DND-41 (cell line): ENCODE measurements around the gene MECP2.
A peak's percentile ranks its signal among the peaks of the same experiment; 100 is the strongest.

Source experiments
- ATAC-seq: fragments of 200-7000 bp; cut with Tn5 transposase; 3 replicates; pipeline ENCODE4 v1.9.1; 2021; ENCODE audit warnings: low read depth; ENCODE audit not compliant: insufficient read depth
- DNase-seq: peaks from one replicate; pipeline ENCODE4 v3.0.0-alpha.2; 2020
- H2AFZ ChIP-seq: 2 replicates; pipeline ENCODE4 v1.6.0; 2012; ENCODE audit warnings: low read depth, low read length
- H3K27ac ChIP-seq: 2 replicates; pipeline ENCODE4 v1.5.1; 2012; ENCODE audit warnings: low read length, inconsistent platforms
- H3K27me3 ChIP-seq: fragments of 200-600 bp; sonication (generic); 2 replicates; pipeline ENCODE4 v1.6.0; 2012; ENCODE audit warnings: low read length, mild to moderate bottlenecking, inconsistent platforms; ENCODE audit not compliant: insufficient read depth, poor library complexity
- H3K36me3 ChIP-seq: 2 replicates; pipeline ENCODE4 v1.5.1; 2012; ENCODE audit warnings: low read length, inconsistent platforms; ENCODE audit not compliant: insufficient read depth
- H3K4me1 ChIP-seq: 2 replicates; pipeline ENCODE4 v1.5.1; 2012; ENCODE audit warnings: mild to moderate bottlenecking, low read length; ENCODE audit not compliant: insufficient read depth
- H3K4me2 ChIP-seq: 2 replicates; pipeline ENCODE4 v1.6.0; 2012; ENCODE audit warnings: mild to moderate bottlenecking, moderate library complexity, low read length, inconsistent platforms; ENCODE audit not compliant: insufficient read depth
- H3K4me3 ChIP-seq, 2 experiments: fragments of 200-600 bp in 1 of 2; shearing (Covaris generic) in 1 of 2; 2 replicates each; pipeline ENCODE4 v1.5.1; 2012 to 2016; ENCODE audit warnings: inconsistent platforms in 2 of 2, low read length in 2 of 2, mild to moderate bottlenecking in 2 of 2, low read depth in 1 of 2, moderate library complexity in 1 of 2
- H3K79me2 ChIP-seq: 2 replicates; pipeline ENCODE4 v1.6.0; 2012; ENCODE audit warnings: low read length, inconsistent platforms; ENCODE audit not compliant: insufficient read depth
- H3K9ac ChIP-seq: 2 replicates; pipeline ENCODE4 v1.6.0; 2012; ENCODE audit warnings: low read depth, mild to moderate bottlenecking, inconsistent platforms, low read length, moderate library complexity
- H3K9me3 ChIP-seq: 2 replicates; pipeline ENCODE4 v1.5.1; 2012; ENCODE audit warnings: low read length, moderate library complexity, mild to moderate bottlenecking, inconsistent platforms; ENCODE audit not compliant: insufficient read depth, severe bottlenecking
- H4K20me1 ChIP-seq: 2 replicates; pipeline ENCODE4 v1.6.0; 2012; ENCODE audit warnings: low read length; ENCODE audit not compliant: insufficient read depth
- EZH2 ChIP-seq: IDR thresholded peaks from 3 replicates; pipeline ENCODE4 v1.6.1; 2012; ENCODE audit warnings: borderline replicate concordance, low read depth, mild to moderate bottlenecking, moderate library complexity, low read length, inconsistent platforms; ENCODE audit not compliant: severe bottlenecking
- TF ChIP-seq, protein P1 (sequence below): IDR thresholded peaks from 2 replicates; pipeline ENCODE4 v1.5.1; 2012; ENCODE audit warnings: borderline replicate concordance, low read length, moderate library complexity, mild to moderate bottlenecking; ENCODE audit not compliant: poor library complexity, severe bottlenecking; ENCODE audit errors: extremely low read depth

MECP2 gene

DNA sequence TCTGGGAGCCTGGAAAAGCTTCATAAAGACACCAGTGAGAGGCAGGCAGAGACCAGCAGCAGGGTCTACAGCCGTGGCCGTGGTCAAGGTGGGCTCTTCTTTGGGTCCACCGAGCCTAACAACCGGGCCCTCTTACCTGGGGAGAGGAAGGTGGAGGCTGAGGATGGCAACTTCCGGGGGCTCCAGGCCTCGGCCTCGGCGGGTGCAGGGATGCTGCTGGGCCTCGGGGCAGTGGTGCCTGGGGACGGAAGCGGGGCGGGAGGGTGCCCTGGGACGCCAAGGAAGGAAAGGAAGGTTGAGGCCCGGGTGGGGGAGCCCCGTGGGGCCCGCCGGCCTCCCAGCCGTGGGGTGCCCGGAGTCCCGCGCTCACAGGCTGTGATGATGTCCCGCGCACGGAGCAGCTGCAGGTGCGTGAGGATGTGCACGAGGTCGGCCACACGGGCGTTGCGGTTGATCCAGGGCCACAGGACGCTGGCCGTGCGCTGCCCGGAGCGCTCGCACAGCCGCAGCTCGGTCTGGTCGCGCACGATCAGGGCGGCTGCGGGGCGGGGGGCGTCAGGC lies 78.4 kb downstream of the MECP2 start:
- Histone ChIP-seq H3K4me2 (peak overlapping the region; percentile 92), H3K27me3 (no peaks in the 10 kb centered on the region), H3K79me2 (peaks cover 47% of the 10 kb centered on the region), H3K36me3 (peaks cover 39% of the 10 kb centered on the region), H4K20me1 (no peaks in the 10 kb centered on the region), H3K27ac (peak overlapping the region; percentile 90), H3K9me3 (no peaks in the 10 kb centered on the region), H2AFZ (peak overlapping the region; percentile 81), H3K4me1 (peaks cover 31% of the 10 kb centered on the region), H3K4me3 (peak overlapping the region; percentile 71 to 86), H3K9ac (peak overlapping the region; percentile 94)
- peak; percentile 37 for DNase-seq
- ATAC-seq = peak; percentile 50
- TF ChIP-seq, protein P1, sequence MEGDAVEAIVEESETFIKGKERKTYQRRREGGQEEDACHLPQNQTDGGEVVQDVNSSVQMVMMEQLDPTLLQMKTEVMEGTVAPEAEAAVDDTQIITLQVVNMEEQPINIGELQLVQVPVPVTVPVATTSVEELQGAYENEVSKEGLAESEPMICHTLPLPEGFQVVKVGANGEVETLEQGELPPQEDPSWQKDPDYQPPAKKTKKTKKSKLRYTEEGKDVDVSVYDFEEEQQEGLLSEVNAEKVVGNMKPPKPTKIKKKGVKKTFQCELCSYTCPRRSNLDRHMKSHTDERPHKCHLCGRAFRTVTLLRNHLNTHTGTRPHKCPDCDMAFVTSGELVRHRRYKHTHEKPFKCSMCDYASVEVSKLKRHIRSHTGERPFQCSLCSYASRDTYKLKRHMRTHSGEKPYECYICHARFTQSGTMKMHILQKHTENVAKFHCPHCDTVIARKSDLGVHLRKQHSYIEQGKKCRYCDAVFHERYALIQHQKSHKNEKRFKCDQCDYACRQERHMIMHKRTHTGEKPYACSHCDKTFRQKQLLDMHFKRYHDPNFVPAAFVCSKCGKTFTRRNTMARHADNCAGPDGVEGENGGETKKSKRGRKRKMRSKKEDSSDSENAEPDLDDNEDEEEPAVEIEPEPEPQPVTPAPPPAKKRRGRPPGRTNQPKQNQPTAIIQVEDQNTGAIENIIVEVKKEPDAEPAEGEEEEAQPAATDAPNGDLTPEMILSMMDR = no peak
- no peak for TF ChIP-seq EZH2

DNA sequence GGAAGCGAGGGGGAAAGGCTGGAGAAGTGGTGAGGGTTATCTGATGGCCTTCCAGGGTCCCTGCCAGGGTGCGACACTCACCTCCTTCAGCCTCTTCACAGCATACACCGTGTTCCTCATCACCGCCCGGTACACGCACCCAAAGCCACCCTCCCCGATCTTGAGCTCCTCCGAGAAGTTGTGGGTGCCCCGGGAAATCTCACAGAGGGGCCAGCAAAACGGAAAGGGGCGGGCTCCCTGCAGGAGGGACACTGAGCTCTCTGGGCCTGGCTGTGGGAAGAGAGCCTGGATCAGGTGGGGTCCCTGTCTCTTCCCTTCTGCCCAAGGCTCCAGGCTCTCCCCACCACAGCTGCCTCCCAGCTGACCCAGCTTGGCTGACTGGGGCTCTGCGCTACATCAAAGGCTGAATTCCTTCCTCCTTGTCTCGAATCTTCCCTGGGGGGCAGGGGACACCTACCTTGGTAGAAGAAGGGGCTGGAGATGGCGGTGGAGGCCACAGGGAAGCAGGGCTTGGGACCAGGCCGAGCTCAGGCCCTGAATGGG lies 78.9 kb downstream of the MECP2 start:
- peak; percentile 2; the same call in 1 of the 3 replicates for ATAC-seq
- H3K27ac ChIP-seq = peak overlapping the region; percentile 90
- H3K36me3 ChIP-seq = peaks cover 43% of the 10 kb centered on the region
- H4K20me1 ChIP-seq = no peaks in the 10 kb centered on the region
- peak overlapping the region; percentile 92 for H3K4me2 ChIP-seq
- TF ChIP-seq, protein P1 = no peak
- TF ChIP-seq EZH2 = no peak
- H2AFZ ChIP-seq = peak overlapping the region; percentile 81
- peaks cover 31% of the 10 kb centered on the region for H3K4me1 ChIP-seq
- no peaks in the 10 kb centered on the region for H3K27me3 ChIP-seq
- peak overlapping the region; percentile 94 for H3K9ac ChIP-seq
- peaks cover 47% of the 10 kb centered on the region for H3K79me2 ChIP-seq
- H3K4me3 ChIP-seq = peak overlapping the region; percentile 71 to 86
- DNase-seq = peak; percentile 23
- no peaks in the 10 kb centered on the region for H3K9me3 ChIP-seq

DNA sequence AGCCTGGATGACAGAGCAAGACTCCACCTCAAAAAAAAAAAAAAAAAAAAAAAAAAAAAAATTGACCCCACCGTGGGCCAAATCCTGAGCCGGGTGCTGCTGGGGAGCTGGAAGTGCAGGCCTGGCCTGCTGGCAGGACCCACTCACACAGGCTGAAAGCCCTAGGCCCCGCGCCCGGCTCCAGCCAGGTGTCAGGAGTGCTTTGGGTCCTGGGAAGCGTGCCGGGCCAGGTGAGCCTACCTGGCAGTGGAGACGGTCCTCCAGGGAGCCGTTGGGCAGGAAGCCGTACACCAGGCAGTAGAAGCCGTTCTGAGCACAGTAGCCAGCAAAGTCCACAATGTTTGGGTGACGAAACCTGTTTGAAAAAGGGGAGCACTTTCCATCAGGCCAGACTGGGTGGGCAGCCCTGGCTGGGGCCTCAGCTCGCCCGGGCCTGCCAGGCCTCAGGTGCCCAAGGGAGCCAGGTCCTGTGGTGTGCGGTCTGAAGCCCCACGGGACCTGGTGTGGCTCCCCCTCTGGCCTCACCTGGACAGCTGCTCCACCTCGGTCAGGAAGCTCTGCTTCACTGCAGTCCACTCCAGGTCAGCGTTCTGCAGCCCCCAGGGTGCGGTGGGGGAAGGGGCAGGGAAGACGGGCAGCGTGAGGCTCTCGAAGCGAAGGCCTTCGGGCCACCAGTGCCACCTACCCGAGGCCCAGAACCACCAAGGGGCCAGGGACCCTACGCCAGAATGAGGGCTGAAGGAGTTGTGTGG lies 79.6 kb downstream of the MECP2 start:
- DNase-seq = no peak
- peak overlapping the region; percentile 92 for H3K4me2 ChIP-seq
- no peaks in the 10 kb centered on the region for H3K27me3 ChIP-seq
- peak overlapping the region; percentile 90 for H3K27ac ChIP-seq
- no peak for TF ChIP-seq EZH2
- TF ChIP-seq, protein P1 = no peak
- no peak overlapping the region for H2AFZ ChIP-seq
- H3K79me2 ChIP-seq = peaks cover 47% of the 10 kb centered on the region
- H3K4me1 ChIP-seq = peaks cover 31% of the 10 kb centered on the region
- H3K9me3 ChIP-seq = no peaks in the 10 kb centered on the region
- peaks cover 49% of the 10 kb centered on the region for H3K36me3 ChIP-seq
- H3K4me3 ChIP-seq = peak overlapping the region; percentile 71 to 86; a peak in 3 of 4 replicates
- H3K9ac ChIP-seq = peak overlapping the region; percentile 94
- peaks cover 6% of the 10 kb centered on the region for H4K20me1 ChIP-seq
- no peak for ATAC-seq
